Smooth muscle cell (in vitro differentiated cells): ENCODE results near the gene SNUPN. TPM values are rescaled to one million over a fixed set of nuclear protein-coding genes. Genes with fewer than 3 reads are reported as not detected.

Source experiments
- DNase-seq: peaks from one replicate; lab custom pipeline; 2025; ENCODE audit not compliant: unreplicated experiment; lab: John Stamatoyannopoulos, UW
- H2AFZ ChIP-seq: fragments of 200-600 bp; sonication (generic); 2 replicates; pipeline ENCODE4 v1.6.0; 2016; ENCODE audit warnings: antibody characterized with exemption, low read depth, mild to moderate bottlenecking
- H3F3A ChIP-seq: fragments of 200-600 bp; sonication (generic); 2 replicates; pipeline ENCODE4 v1.6.0; 2017; ENCODE audit warnings: antibody characterized with exemption, low read depth
- H3K27ac ChIP-seq: fragments of 200-600 bp; sonication (generic); 2 replicates; pipeline ENCODE4 v1.5.1; 2016; ENCODE audit warnings: low read depth, mild to moderate bottlenecking
- H3K27me3 ChIP-seq: fragments of 200-600 bp; sonication (generic); 2 replicates; pipeline ENCODE4 v1.6.1; 2016; ENCODE audit warnings: low read depth, mild to moderate bottlenecking
- H3K36me3 ChIP-seq: fragments of 200-600 bp; sonication (generic); 2 replicates; pipeline ENCODE4 v1.5.1; 2016; ENCODE audit warnings: low read depth
- H3K4me1 ChIP-seq: fragments of 200-600 bp; sonication (generic); 2 replicates; pipeline ENCODE4 v1.5.1; 2016; ENCODE audit warnings: low read depth
- H3K4me2 ChIP-seq: fragments of 200-600 bp; sonication (generic); 2 replicates; pipeline ENCODE4 v1.6.0; 2016; ENCODE audit warnings: mild to moderate bottlenecking
- H3K4me3 ChIP-seq: fragments of 200-600 bp; sonication (generic); 2 replicates; pipeline ENCODE4 v1.5.1; 2016; ENCODE audit warnings: mild to moderate bottlenecking
- H3K79me2 ChIP-seq: fragments of 200-600 bp; sonication (generic); 2 replicates; pipeline ENCODE4 v1.6.0; 2016; ENCODE audit warnings: low read depth, mild to moderate bottlenecking
- H3K9ac ChIP-seq: fragments of 200-600 bp; sonication (generic); 2 replicates; pipeline ENCODE4 v1.6.0; 2016; ENCODE audit warnings: low read depth
- H3K9me3 ChIP-seq: fragments of 200-600 bp; sonication (generic); replicated peaks from 2 replicates; pipeline ENCODE4 v1.5.1; 2016; ENCODE audit warnings: low read depth
- H4K20me1 ChIP-seq: fragments of 200-600 bp; sonication (generic); 2 replicates; pipeline ENCODE4 v1.6.0; 2016; ENCODE audit warnings: low read depth
- CTCF ChIP-seq: fragments of 200-600 bp; sonication (generic); IDR thresholded peaks from 2 replicates; pipeline ENCODE4 v1.5.1; 2017; ENCODE audit warnings: borderline replicate concordance, mild to moderate bottlenecking, antibody characterized with exemption; ENCODE audit not compliant: insufficient read depth, poor library complexity, severe bottlenecking
- WGBS: methylation state at CpG from one replicate; pipeline ENCODE4 v1.1.7; 2016; ENCODE audit warnings: low lambda C conversion rate; 5-methylcytosine and 5-hydroxymethylcytosine counted together
- polyA plus RNA-seq: library from polyadenylated mRNA; unstranded; fragments of >200 nt; fragmentation: Nextera tagmentation; extraction: Ambion mirVana; gene quantifications from 2 replicates; pipeline ENCODE4 v1.2.1, GENCODE V29; 2016
- total RNA-seq: library from RNA; depleted of rRNA; stranded (reverse); fragments of >200 nt; gene quantifications from 2 replicates; pipeline ENCODE4 v1.2.3, GENCODE V29; 2014

Gene SNUPN
- total and polyA plus RNA-seq, 2 experiments from 2014 or later = 15.2 to 24.0 TPM

- TF ChIP-seq CTCF = no peak
- 96% methylated on average over 14 of the region's 17 CpGs for WGBS
- Histone ChIP-seq H3K79me2 (peaks cover 12% of the 10 kb centered on the region), H3K36me3 (no peaks in the 10 kb centered on the region), H4K20me1 (peaks cover 35% of the 10 kb centered on the region), H3K27me3 (no peaks in the 10 kb centered on the region), H3K4me2 (no peak overlapping the region), H3K4me3 (no peak overlapping the region), H2AFZ (no peak overlapping the region), H3K9ac (no peak overlapping the region), H3F3A (peaks cover 8% of the 10 kb centered on the region), H3K9me3 (no peaks in the 10 kb centered on the region), H3K4me1 (peaks cover 5% of the 10 kb centered on the region), H3K27ac (peak overlapping the region; percentile 94)
- DNase-seq = no peak
These were observed 34.6 kb upstream of the SNUPN start for GRCh38 chr15:75659928-75660645.

GRCh38 chr15:75659141-75659771, 33.7 kb upstream of the SNUPN start:
- H3K36me3 ChIP-seq = no peaks in the 10 kb centered on the region
- H3K4me1 ChIP-seq = peaks cover 5% of the 10 kb centered on the region

GRCh38 chr15:75656813-75657212, 31.3 kb upstream of the SNUPN start:
- no peaks in the 10 kb centered on the region for H3K27me3 ChIP-seq
- no peak for DNase-seq
- no peak for TF ChIP-seq CTCF
- no peak overlapping the region for H3K27ac ChIP-seq
- no peak overlapping the region for H3K4me3 ChIP-seq
- H3K4me1 ChIP-seq = peaks cover 17% of the 10 kb centered on the region
- peaks cover 67% of the 10 kb centered on the region for H4K20me1 ChIP-seq
- peaks cover 45% of the 10 kb centered on the region for H3K79me2 ChIP-seq
- WGBS = 99% methylated on average over 22 of the region's 22 CpGs
- no peak overlapping the region for H3K9ac ChIP-seq
- no peak overlapping the region for H2AFZ ChIP-seq
- H3K9me3 ChIP-seq = no peaks in the 10 kb centered on the region
- no peak overlapping the region for H3K4me2 ChIP-seq
- H3F3A ChIP-seq = peaks cover 8% of the 10 kb centered on the region
- no peaks in the 10 kb centered on the region for H3K36me3 ChIP-seq

More at GRCh38 chr15:75659141-75659771, 33.7 kb upstream of the SNUPN start:
- Histone ChIP-seq H3K27me3 (no peaks in the 10 kb centered on the region), H3K27ac (no peak overlapping the region), H2AFZ (no peak overlapping the region), H3F3A (peaks cover 8% of the 10 kb centered on the region), H3K4me3 (no peak overlapping the region), H3K79me2 (peaks cover 20% of the 10 kb centered on the region), H3K9ac (no peak overlapping the region), H4K20me1 (peaks cover 43% of the 10 kb centered on the region), H3K4me2 (no peak overlapping the region), H3K9me3 (no peaks in the 10 kb centered on the region)
- DNase-seq = no peak
- WGBS = 93% methylated on average over 9 of the region's 9 CpGs
- TF ChIP-seq CTCF = no peak
